Neural cell (in vitro differentiated cells): ENCODE measurements around the gene EYS. TPM values are rescaled to one million over a fixed set of nuclear protein-coding genes. Genes with fewer than 3 reads are reported as not detected.

Experiments
- H2AFZ ChIP-seq: fragments of 200-600, 300-800 bp; sonication (generic), shearing (Covaris generic); 2 replicates; pipeline ENCODE4 v1.6.0; 2014; ENCODE audit warnings: low read depth, mild to moderate bottlenecking, antibody characterized with exemption, low read length, moderate library complexity
- H3F3A ChIP-seq: fragments of 200-600 bp; shearing (Covaris generic); 2 replicates; pipeline ENCODE4 v1.6.1; 2016; ENCODE audit warnings: mild to moderate bottlenecking, moderate library complexity, mixed read lengths, antibody characterized with exemption, low read length; ENCODE audit not compliant: insufficient read depth, poor library complexity, severe bottlenecking
- H3K27ac ChIP-seq: fragments of 200-600, 300-800 bp; sonication (generic), shearing (Covaris generic); 2 replicates; pipeline ENCODE4 v1.5.1; 2014; ENCODE audit warnings: mild to moderate bottlenecking, low read length, moderate library complexity
- H3K27me3 ChIP-seq: fragments of 300-800, 200-600 bp; sonication (generic), shearing (Covaris generic); 2 replicates; pipeline ENCODE4 v1.6.0; 2014; ENCODE audit warnings: mild to moderate bottlenecking, low read depth, low read length, moderate library complexity; ENCODE audit not compliant: insufficient read depth
- H3K36me3 ChIP-seq: fragments of 300-800, 200-600 bp; sonication (generic), shearing (Covaris generic); 2 replicates; pipeline ENCODE4 v1.5.1; 2014; ENCODE audit warnings: mild to moderate bottlenecking, antibody characterized with exemption, low read length, moderate library complexity; ENCODE audit not compliant: insufficient read depth
- H3K4me2 ChIP-seq: fragments of 300-800, 200-600 bp; sonication (generic), shearing (Covaris generic); 2 replicates; pipeline ENCODE4 v1.6.0; 2014; ENCODE audit warnings: mild to moderate bottlenecking, low read length
- H3K4me3 ChIP-seq: fragments of 300-800, 200-600 bp; sonication (generic), shearing (Covaris generic); 2 replicates; pipeline ENCODE4 v1.5.1; 2014; ENCODE audit warnings: mild to moderate bottlenecking, low read length, moderate library complexity
- H3K79me2 ChIP-seq: fragments of 200-600 bp; shearing (Covaris generic); replicated peaks from 2 replicates; pipeline ENCODE4 v1.6.0; 2014; ENCODE audit warnings: mild to moderate bottlenecking, low read length, moderate library complexity; ENCODE audit not compliant: insufficient read depth
- H3K9ac ChIP-seq: fragments of 300-800, 200-600 bp; sonication (generic), shearing (Covaris generic); 2 replicates; pipeline ENCODE4 v1.6.1; 2016; ENCODE audit warnings: mild to moderate bottlenecking, low read length, mixed read lengths
- H3K9me2 ChIP-seq: fragments of 200-600 bp; shearing (Covaris generic); 2 replicates; pipeline ENCODE4 v1.6.1; 2016; ENCODE audit warnings: mild to moderate bottlenecking, low read length, mixed read lengths; ENCODE audit not compliant: insufficient read depth
- H3K9me3 ChIP-seq: fragments of 200-600, 300-800 bp; sonication (generic), shearing (Covaris generic); 2 replicates; pipeline ENCODE4 v1.6.1; 2016; ENCODE audit warnings: mild to moderate bottlenecking, mixed run types, low read length, moderate library complexity, mixed read lengths
- H4K20me1 ChIP-seq: fragments of 200-600 bp; shearing (Covaris generic); 2 replicates; pipeline ENCODE4 v1.6.1; 2016; ENCODE audit warnings: mild to moderate bottlenecking, mixed run types; ENCODE audit not compliant: insufficient read depth
- EP300 ChIP-seq: fragments of 450-650 bp; conservative IDR thresholded peaks from 2 replicates; pipeline ENCODE4 v1.6.1; 2014; ENCODE audit warnings: antibody characterized with exemption, mild to moderate bottlenecking, moderate library complexity; ENCODE audit not compliant: poor library complexity, severe bottlenecking
- EZH2 ChIP-seq: fragments of 200-600, 300-800 bp; shearing (Covaris generic), sonication (generic); IDR thresholded peaks from 2 replicates; pipeline ENCODE4 v1.6.1; 2014; ENCODE audit warnings: antibody characterized with exemption, low read length, borderline replicate concordance, mild to moderate bottlenecking; ENCODE audit not compliant: insufficient read depth, poor library complexity, severe bottlenecking
- MXI1 ChIP-seq: fragments of 450-650 bp; conservative IDR thresholded peaks from 2 replicates; pipeline ENCODE4 v1.6.1; 2014; ENCODE audit warnings: antibody characterized with exemption, mild to moderate bottlenecking; ENCODE audit not compliant: poor library complexity, severe bottlenecking
- POLR2AphosphoS5 ChIP-seq: IDR thresholded peaks from 2 replicates; pipeline ENCODE4 v1.6.1; 2012
- RAD21 ChIP-seq: fragments of 450-650 bp; conservative IDR thresholded peaks from 2 replicates; pipeline ENCODE4 v1.6.1; 2014; ENCODE audit warnings: antibody characterized with exemption, mild to moderate bottlenecking, moderate library complexity
- SMC3 ChIP-seq: fragments of 450-650 bp; conservative IDR thresholded peaks from 2 replicates; pipeline ENCODE4 v1.6.1; 2014; ENCODE audit warnings: antibody characterized with exemption, mild to moderate bottlenecking, moderate library complexity; ENCODE audit not compliant: poor library complexity
- TAF1 ChIP-seq: IDR thresholded peaks from 2 replicates; pipeline ENCODE4 v1.6.1; 2012; ENCODE audit warnings: low read depth
- polyA plus RNA-seq: library from polyadenylated mRNA; depleted of rRNA; stranded (reverse); fragments of >200 nt; gene quantifications from 2 replicates; pipeline ENCODE4 v1.2.3, GENCODE V29; 2014
- TF ChIP-seq, protein P1 (sequence below): IDR thresholded peaks from 2 replicates; pipeline ENCODE4 v1.6.1; 2012; ENCODE audit warnings: borderline replicate concordance
- TF ChIP-seq, protein P2 (sequence below): fragments of 450-650 bp; IDR thresholded peaks from 2 replicates; pipeline ENCODE4 v1.5.1; 2014; ENCODE audit warnings: antibody characterized with exemption, mild to moderate bottlenecking, moderate library complexity; ENCODE audit not compliant: poor library complexity, severe bottlenecking

The EYS gene
- polyA plus RNA-seq, 1 donor from 2014 or later = 0.38 TPM

DNA sequence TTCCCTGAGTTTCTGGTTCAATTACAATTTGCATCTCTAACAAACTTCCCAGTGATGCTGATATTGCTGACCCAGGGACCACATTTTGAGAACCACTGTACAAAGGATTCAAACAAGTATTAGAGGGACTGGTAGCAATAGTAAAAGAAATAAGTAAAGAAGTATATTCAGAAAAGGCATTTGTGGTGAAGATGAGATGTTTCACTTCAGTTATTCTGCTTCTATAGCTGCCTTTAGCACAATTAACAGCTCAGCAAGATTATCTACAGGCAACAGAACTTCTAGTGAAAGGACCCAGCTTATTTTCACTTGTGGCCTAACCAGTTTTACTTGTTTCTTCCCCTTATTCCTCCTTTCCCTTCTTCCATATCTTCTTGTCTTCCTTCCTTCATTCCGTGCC lies 1922.0 kb downstream of the EYS start:
- H3K9ac ChIP-seq = no peak overlapping the region
- H3F3A ChIP-seq = no peaks in the 10 kb centered on the region
- TF ChIP-seq SMC3 (no peak), EZH2 (no peak), TAF1 (no peak), RAD21 (no peak), MXI1 (no peak)
- TF ChIP-seq, protein P1, sequence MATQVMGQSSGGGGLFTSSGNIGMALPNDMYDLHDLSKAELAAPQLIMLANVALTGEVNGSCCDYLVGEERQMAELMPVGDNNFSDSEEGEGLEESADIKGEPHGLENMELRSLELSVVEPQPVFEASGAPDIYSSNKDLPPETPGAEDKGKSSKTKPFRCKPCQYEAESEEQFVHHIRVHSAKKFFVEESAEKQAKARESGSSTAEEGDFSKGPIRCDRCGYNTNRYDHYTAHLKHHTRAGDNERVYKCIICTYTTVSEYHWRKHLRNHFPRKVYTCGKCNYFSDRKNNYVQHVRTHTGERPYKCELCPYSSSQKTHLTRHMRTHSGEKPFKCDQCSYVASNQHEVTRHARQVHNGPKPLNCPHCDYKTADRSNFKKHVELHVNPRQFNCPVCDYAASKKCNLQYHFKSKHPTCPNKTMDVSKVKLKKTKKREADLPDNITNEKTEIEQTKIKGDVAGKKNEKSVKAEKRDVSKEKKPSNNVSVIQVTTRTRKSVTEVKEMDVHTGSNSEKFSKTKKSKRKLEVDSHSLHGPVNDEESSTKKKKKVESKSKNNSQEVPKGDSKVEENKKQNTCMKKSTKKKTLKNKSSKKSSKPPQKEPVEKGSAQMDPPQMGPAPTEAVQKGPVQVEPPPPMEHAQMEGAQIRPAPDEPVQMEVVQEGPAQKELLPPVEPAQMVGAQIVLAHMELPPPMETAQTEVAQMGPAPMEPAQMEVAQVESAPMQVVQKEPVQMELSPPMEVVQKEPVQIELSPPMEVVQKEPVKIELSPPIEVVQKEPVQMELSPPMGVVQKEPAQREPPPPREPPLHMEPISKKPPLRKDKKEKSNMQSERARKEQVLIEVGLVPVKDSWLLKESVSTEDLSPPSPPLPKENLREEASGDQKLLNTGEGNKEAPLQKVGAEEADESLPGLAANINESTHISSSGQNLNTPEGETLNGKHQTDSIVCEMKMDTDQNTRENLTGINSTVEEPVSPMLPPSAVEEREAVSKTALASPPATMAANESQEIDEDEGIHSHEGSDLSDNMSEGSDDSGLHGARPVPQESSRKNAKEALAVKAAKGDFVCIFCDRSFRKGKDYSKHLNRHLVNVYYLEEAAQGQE = no peak
- H3K79me2 ChIP-seq = no peaks in the 10 kb centered on the region
- no peaks in the 10 kb centered on the region for H4K20me1 ChIP-seq
- H3K4me3 ChIP-seq = no peak overlapping the region
- no peak overlapping the region for H2AFZ ChIP-seq
- H3K9me2 ChIP-seq = no peaks in the 10 kb centered on the region
- no peak overlapping the region for H3K4me2 ChIP-seq
- H3K9me3 ChIP-seq = no peaks in the 10 kb centered on the region
- no peak overlapping the region for H3K27ac ChIP-seq
- H3K36me3 ChIP-seq = no peaks in the 10 kb centered on the region
- no peaks in the 10 kb centered on the region for H3K27me3 ChIP-seq

DNA sequence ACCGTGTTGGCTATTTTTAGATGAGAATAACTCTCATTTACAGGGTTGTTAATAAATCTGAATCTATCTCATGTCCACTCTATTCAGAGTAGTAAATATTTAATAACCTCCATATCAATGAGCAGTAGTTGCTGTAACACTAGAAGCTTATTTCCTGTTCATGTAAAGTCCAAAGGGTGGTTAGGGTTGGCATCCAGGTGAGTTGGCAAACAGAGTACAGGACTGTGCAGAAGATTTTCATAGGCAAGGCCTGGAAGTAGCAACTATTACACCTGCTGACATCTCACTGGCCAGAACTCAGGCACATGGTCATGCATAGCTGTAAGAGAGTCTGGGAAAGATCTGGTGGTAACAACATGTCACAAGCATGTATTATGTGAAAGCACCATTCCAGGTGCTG lies 1923.9 kb downstream of the EYS start:
- Histone ChIP-seq H4K20me1 (no peaks in the 10 kb centered on the region), H2AFZ (no peak overlapping the region), H3K9me3 (no peaks in the 10 kb centered on the region), H3K79me2 (no peaks in the 10 kb centered on the region), H3K27me3 (no peaks in the 10 kb centered on the region), H3K4me2 (no peak overlapping the region), H3F3A (no peaks in the 10 kb centered on the region), H3K27ac (no peak overlapping the region), H3K9ac (no peak overlapping the region), H3K4me3 (no peak overlapping the region), H3K36me3 (no peaks in the 10 kb centered on the region), H3K9me2 (no peaks in the 10 kb centered on the region)
- TF ChIP-seq, protein P2, sequence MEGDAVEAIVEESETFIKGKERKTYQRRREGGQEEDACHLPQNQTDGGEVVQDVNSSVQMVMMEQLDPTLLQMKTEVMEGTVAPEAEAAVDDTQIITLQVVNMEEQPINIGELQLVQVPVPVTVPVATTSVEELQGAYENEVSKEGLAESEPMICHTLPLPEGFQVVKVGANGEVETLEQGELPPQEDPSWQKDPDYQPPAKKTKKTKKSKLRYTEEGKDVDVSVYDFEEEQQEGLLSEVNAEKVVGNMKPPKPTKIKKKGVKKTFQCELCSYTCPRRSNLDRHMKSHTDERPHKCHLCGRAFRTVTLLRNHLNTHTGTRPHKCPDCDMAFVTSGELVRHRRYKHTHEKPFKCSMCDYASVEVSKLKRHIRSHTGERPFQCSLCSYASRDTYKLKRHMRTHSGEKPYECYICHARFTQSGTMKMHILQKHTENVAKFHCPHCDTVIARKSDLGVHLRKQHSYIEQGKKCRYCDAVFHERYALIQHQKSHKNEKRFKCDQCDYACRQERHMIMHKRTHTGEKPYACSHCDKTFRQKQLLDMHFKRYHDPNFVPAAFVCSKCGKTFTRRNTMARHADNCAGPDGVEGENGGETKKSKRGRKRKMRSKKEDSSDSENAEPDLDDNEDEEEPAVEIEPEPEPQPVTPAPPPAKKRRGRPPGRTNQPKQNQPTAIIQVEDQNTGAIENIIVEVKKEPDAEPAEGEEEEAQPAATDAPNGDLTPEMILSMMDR = no peak
- no peak for TF ChIP-seq RAD21
- TF ChIP-seq SMC3 = no peak
- TF ChIP-seq TAF1 = no peak
- no peak for TF ChIP-seq MXI1
- no peak for TF ChIP-seq POLR2AphosphoS5
- TF ChIP-seq, protein P1 = no peak
- TF ChIP-seq EZH2 = no peak
- TF ChIP-seq EP300 = no peak
